ENCODE data around the gene ARL16.

GRCh38 chr17:81666092-81666341 lies 17.6 kb downstream of the ARL16 start:
- no peak for TF ChIP-seq CTCF (IDR thresholded peaks at IDR 0.05; ENCODE audit: control extremely low read depth in 1 of 3, insufficient read depth in 1 of 3, low read depth in 1 of 3, low read length in 3 of 3)
- TF ChIP-seq MAX (IDR thresholded peaks at IDR 0.05): no peak
- TF ChIP-seq SIX5 (IDR thresholded peaks at IDR 0.05; ENCODE audit: low read depth, low read length): no peak
- no peak for TF ChIP-seq ZNF274 (IDR thresholded peaks at IDR 0.05; ENCODE audit: borderline replicate concordance, extremely low read depth, low read length)
- TF ChIP-seq SRF (IDR thresholded peaks at IDR 0.05; ENCODE audit: low read depth, low read length): no peak
- no peak for TF ChIP-seq PHF8 (conservative IDR thresholded peaks at IDR 0.05; ENCODE audit: low read depth, low read length)
- no peak for TF ChIP-seq POLR2A (IDR thresholded peaks at IDR 0.05; ENCODE audit: control extremely low read depth in 1 of 2, low read depth in 2 of 2, low read length in 2 of 2)
- no peak for TF ChIP-seq CHD2 (IDR thresholded peaks at IDR 0.05; ENCODE audit: low read length)
- TF ChIP-seq SIN3A (conservative IDR thresholded peaks at IDR 0.05 in 1 of 2, IDR thresholded peaks at IDR 0.05 in 1 of 2; ENCODE audit: low read depth in 1 of 2, low read length in 2 of 2): no peak
- no peak for TF ChIP-seq CREB1 (IDR thresholded peaks at IDR 0.05)
